CD4-positive, alpha-beta T cell (primary cell): ENCODE data around the gene TMEM128. TPM values are rescaled to one million over a fixed set of nuclear protein-coding genes. Genes with fewer than 3 reads are reported as not detected.
A peak's percentile ranks its signal among the peaks of the same experiment; 100 is the strongest.

Experiments
- ATAC-seq: fragments of 200-7000 bp; cut with Tn5 transposase; one replicate; pipeline ENCODE4 v1.10.0; 2022; ENCODE audit warnings: mild to moderate bottlenecking; ENCODE audit not compliant: poor library complexity
- CTCF ChIA-PET: fragments of 350-600 bp; sonication (Branson Sonifier 250); formaldehyde crosslinking; loops from one replicate; lab custom pipeline; 2021; ENCODE audit warnings: antibody characterized with exemption, inconsistent platforms; lab: Charles Lee
- POLR2A ChIA-PET: fragments of 350-600 bp; sonication (Branson Sonifier 250); formaldehyde crosslinking; loops from one replicate; lab custom pipeline; 2021; ENCODE audit warnings: antibody characterized with exemption, inconsistent platforms; lab: Charles Lee
- DNase-seq, 14 experiments: peaks; one replicate each; pipeline ENCODE4 v3.0.0-alpha.2; 2013 to 2020; ENCODE audit warnings: mixed read lengths in 2 of 14
- H3K27ac ChIP-seq, 2 donors: one replicate each; pipeline versions ENCODE4 v1.5.1 to v1.7.0; 2013; ENCODE audit warnings: low read length in 2 of 2, low read depth in 1 of 2, mild to moderate bottlenecking in 1 of 2
- H3K27me3 ChIP-seq, 2 experiments: 1 replicate in 1 of 2; 2 replicates in 1 of 2; pipeline versions ENCODE4 v1.6.1 to v1.7.0; 2013; ENCODE audit warnings: low read length in 2 of 2, control low read depth in 1 of 2, mild to moderate bottlenecking in 1 of 2, moderate library complexity in 1 of 2; ENCODE audit not compliant: insufficient read depth in 2 of 2, control insufficient read depth in 1 of 2
- H3K36me3 ChIP-seq: one replicate; pipeline ENCODE4 v1.6.1; 2013; ENCODE audit warnings: low read length, control low read depth; ENCODE audit not compliant: insufficient read depth
- H3K4me1 ChIP-seq: one replicate; pipeline ENCODE4 v1.6.1; 2013; ENCODE audit warnings: low read length, control low read depth; ENCODE audit not compliant: insufficient read depth
- H3K4me3 ChIP-seq: one replicate; pipeline ENCODE4 v1.5.1; 2013; ENCODE audit warnings: mild to moderate bottlenecking, low read length, moderate library complexity
- H3K9me3 ChIP-seq, 2 experiments: 1 replicate in 1 of 2; 2 replicates in 1 of 2; pipeline versions ENCODE4 v1.6.1 to v1.7.0; 2013; ENCODE audit warnings: low read length in 2 of 2, mild to moderate bottlenecking in 2 of 2, control low read depth in 1 of 2, moderate library complexity in 1 of 2; ENCODE audit not compliant: control insufficient read depth in 1 of 2, insufficient read depth in 1 of 2
- H3K27ac Mint-ChIP-seq: one replicate; pipeline ENCODE4 v1.8.0; 2020; ENCODE audit warnings: mixed read lengths
- H3K27me3 Mint-ChIP-seq: one replicate; pipeline ENCODE4 v1.8.0; 2021; ENCODE audit warnings: mixed read lengths
- H3K36me3 Mint-ChIP-seq: one replicate; pipeline ENCODE4 v1.8.0; 2021; ENCODE audit warnings: low read depth, mixed read lengths
- H3K4me1 Mint-ChIP-seq: one replicate; pipeline ENCODE4 v1.8.0; 2021; ENCODE audit warnings: low read depth, mixed read lengths
- H3K4me3 Mint-ChIP-seq: one replicate; pipeline ENCODE4 v1.8.0; 2020; ENCODE audit warnings: mild to moderate bottlenecking, mixed read lengths
- H3K9me3 Mint-ChIP-seq: one replicate; pipeline ENCODE4 v1.8.0; 2020; ENCODE audit warnings: mixed read lengths
- intact Hi-C, 2 experiments: fragments of 100-400 bp; cut with DNase I in 1 of 2; cut with micrococcal nuclease in 1 of 2; formaldehyde crosslinking; loops; one replicate each; pipeline versions ENCODE4 v1.15.1 to v1.9.0; 2023 to 2025; cut with DNase I, micrococcal nuclease
- total RNA-seq, 174 experiments: library from RNA in 2 of 174; stranded (reverse) in 2 of 174; gene quantifications; one replicate each; pipeline ENCODE4 v1.2.3 and lab custom pipeline; 2021 to 2026
- TF ChIP-seq, protein P1 (sequence below): fragments of 200-600 bp; IDR thresholded peaks from one replicate; pipeline ENCODE4 v1.8.0; 2022; ENCODE audit warnings: antibody characterized with exemption, mild to moderate bottlenecking

TMEM128 gene
- total RNA-seq, 2 experiments from 2014 or later: 6.0 to 6.9 TPM

GRCh38 chr4:4288098-4288497 is 40.1 kb upstream of the TMEM128 start:
- no peak overlapping the region for H3K4me3 ChIP-seq
- DNase-seq (no peak), ATAC-seq (no peak)
- H3K4me1 ChIP-seq: peaks cover 47% of the 10 kb centered on the region
- Mint-ChIP-seq H3K27me3 (no peaks in the 10 kb centered on the region), H3K27ac (no peak overlapping the region), H3K36me3 (peaks cover 57% of the 10 kb centered on the region), H3K4me3 (peak overlapping the region; percentile 75), H3K4me1 (peaks cover 59% of the 10 kb centered on the region), H3K9me3 (no peaks in the 10 kb centered on the region)
- TF ChIP-seq, protein P1, sequence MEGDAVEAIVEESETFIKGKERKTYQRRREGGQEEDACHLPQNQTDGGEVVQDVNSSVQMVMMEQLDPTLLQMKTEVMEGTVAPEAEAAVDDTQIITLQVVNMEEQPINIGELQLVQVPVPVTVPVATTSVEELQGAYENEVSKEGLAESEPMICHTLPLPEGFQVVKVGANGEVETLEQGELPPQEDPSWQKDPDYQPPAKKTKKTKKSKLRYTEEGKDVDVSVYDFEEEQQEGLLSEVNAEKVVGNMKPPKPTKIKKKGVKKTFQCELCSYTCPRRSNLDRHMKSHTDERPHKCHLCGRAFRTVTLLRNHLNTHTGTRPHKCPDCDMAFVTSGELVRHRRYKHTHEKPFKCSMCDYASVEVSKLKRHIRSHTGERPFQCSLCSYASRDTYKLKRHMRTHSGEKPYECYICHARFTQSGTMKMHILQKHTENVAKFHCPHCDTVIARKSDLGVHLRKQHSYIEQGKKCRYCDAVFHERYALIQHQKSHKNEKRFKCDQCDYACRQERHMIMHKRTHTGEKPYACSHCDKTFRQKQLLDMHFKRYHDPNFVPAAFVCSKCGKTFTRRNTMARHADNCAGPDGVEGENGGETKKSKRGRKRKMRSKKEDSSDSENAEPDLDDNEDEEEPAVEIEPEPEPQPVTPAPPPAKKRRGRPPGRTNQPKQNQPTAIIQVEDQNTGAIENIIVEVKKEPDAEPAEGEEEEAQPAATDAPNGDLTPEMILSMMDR: no peak
- ChIA-PET POLR2A (no interaction called here), CTCF (interaction anchor here (0.8 kb wide), 1 partner anchor 28 kb away, joined by 3 read pairs; no protein-coding TSS in a partner anchor)
- no peak overlapping the region for H3K27ac ChIP-seq
- H3K36me3 ChIP-seq: peaks cover 32% of the 10 kb centered on the region
- H3K9me3 ChIP-seq: no peaks in the 10 kb centered on the region
- intact Hi-C loops: no loop called here
- H3K27me3 ChIP-seq: no peaks in the 10 kb centered on the region

- H3K27me3 Mint-ChIP-seq: no peaks in the 10 kb centered on the region
- peaks cover 48% of the 10 kb centered on the region for H3K36me3 ChIP-seq
Observed at GRCh38 chr4:4284827-4285618, 37.0 kb upstream of the TMEM128 start.

GRCh38 chr4:4281787-4282186 is 33.8 kb upstream of the TMEM128 start:
- Histone ChIP-seq H3K9me3 (no peaks in the 10 kb centered on the region), H3K4me3 (no peak overlapping the region), H3K36me3 (peaks cover 77% of the 10 kb centered on the region), H3K4me1 (peaks cover 3% of the 10 kb centered on the region), H3K27me3 (no peaks in the 10 kb centered on the region), H3K27ac (no peak overlapping the region)
- CTCF ChIA-PET: no interaction called here
- H3K4me1 Mint-ChIP-seq: peaks cover 12% of the 10 kb centered on the region
- no peak overlapping the region for H3K27ac Mint-ChIP-seq
- no peak for ATAC-seq
- POLR2A ChIA-PET: no interaction called here
- TF ChIP-seq, protein P1: no peak
- peak in 1 of 14 experiments; percentile 19 for DNase-seq
- intact Hi-C loops: no loop called here
- H3K27me3 Mint-ChIP-seq: no peaks in the 10 kb centered on the region
- no peaks in the 10 kb centered on the region for H3K9me3 Mint-ChIP-seq
- H3K36me3 Mint-ChIP-seq: peaks cover 83% of the 10 kb centered on the region
- no peak overlapping the region for H3K4me3 Mint-ChIP-seq

More at GRCh38 chr4:4284827-4285618, 37.0 kb upstream of the TMEM128 start:
- H3K9me3 ChIP-seq: no peaks in the 10 kb centered on the region
- no peak overlapping the region for H3K27ac Mint-ChIP-seq
- H3K4me3 ChIP-seq: no peak overlapping the region
- CTCF ChIA-PET: interaction anchor here (0.8 to 1.5 kb wide), 2 partner anchors 37 to 39 kb away, joined by 3 read pairs; partner anchors contain the start of gene TMEM128
- H3K4me1 ChIP-seq: peaks cover 32% of the 10 kb centered on the region
- H3K4me1 Mint-ChIP-seq: peaks cover 36% of the 10 kb centered on the region
- H3K4me3 Mint-ChIP-seq: no peak overlapping the region
- POLR2A ChIA-PET: interaction anchor here (1.2 to 1.3 kb wide), 2 partner anchors 19 to 37 kb away, joined by 3 to 4 read pairs; partner anchors contain the start of gene TMEM128
- peaks cover 67% of the 10 kb centered on the region for H3K36me3 Mint-ChIP-seq
- ATAC-seq (no peak), DNase-seq (no peak)
- intact Hi-C loops: no loop called here
- H3K27me3 ChIP-seq: no peaks in the 10 kb centered on the region
- H3K27ac ChIP-seq: no peak overlapping the region
- TF ChIP-seq, protein P1: no peak
- no peaks in the 10 kb centered on the region for H3K9me3 Mint-ChIP-seq
